ENCODE results near the gene SREBF1.

DNA sequence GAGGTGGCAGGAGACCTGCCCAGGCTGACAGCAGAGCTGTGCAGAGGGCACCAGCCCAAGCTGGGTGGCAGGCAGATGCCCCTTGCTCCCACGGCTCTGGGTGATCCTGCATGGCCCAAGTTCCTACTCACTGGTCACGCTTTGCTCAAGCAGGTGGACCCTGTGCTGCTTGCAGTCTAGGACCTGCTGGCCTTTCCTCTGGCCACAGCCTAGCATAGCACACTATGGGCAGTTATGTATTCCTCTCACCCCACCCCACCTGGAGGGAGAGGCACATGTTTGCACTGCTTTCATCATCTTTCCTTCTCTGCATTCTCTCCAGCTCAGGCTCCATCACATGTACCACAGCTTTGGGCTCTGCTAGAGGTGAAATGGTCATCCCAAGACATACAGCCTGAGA lies 19.6 kb upstream of the SREBF1 start:
- no peak for TF ChIP-seq SIN3A (IDR thresholded peaks at IDR 0.05; ENCODE audit: borderline replicate concordance, low read depth, low read length)
- TF ChIP-seq, protein P1, sequence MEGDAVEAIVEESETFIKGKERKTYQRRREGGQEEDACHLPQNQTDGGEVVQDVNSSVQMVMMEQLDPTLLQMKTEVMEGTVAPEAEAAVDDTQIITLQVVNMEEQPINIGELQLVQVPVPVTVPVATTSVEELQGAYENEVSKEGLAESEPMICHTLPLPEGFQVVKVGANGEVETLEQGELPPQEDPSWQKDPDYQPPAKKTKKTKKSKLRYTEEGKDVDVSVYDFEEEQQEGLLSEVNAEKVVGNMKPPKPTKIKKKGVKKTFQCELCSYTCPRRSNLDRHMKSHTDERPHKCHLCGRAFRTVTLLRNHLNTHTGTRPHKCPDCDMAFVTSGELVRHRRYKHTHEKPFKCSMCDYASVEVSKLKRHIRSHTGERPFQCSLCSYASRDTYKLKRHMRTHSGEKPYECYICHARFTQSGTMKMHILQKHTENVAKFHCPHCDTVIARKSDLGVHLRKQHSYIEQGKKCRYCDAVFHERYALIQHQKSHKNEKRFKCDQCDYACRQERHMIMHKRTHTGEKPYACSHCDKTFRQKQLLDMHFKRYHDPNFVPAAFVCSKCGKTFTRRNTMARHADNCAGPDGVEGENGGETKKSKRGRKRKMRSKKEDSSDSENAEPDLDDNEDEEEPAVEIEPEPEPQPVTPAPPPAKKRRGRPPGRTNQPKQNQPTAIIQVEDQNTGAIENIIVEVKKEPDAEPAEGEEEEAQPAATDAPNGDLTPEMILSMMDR (IDR thresholded peaks at IDR 0.05) = no peak
- no peak for TF ChIP-seq JUND (IDR thresholded peaks at IDR 0.05)
- TF ChIP-seq NRF1 (IDR thresholded peaks at IDR 0.05; ENCODE audit: low read depth, low read length) = no peak
- TF ChIP-seq FOSL2 (IDR thresholded peaks at IDR 0.05; ENCODE audit: borderline replicate concordance, low read depth) = no peak
- TF ChIP-seq MXI1 (IDR thresholded peaks at IDR 0.05; ENCODE audit: low read depth, low read length) = no peak
- no peak for TF ChIP-seq RCOR1 (IDR thresholded peaks at IDR 0.05; ENCODE audit: low read length)
